ENCODE results near the gene NOBOX. TPM values are rescaled to one million over a fixed set of nuclear protein-coding genes. Genes with fewer than 3 reads are reported as not detected.

The NOBOX gene
- total RNA-seq, 1 donor from 2014 or later = not detected

Other genes with a start within 250 kb of the NOBOX start
- not detected in 2 replicates for gene CTAGE4, start 220.2 kb downstream of the NOBOX start, total RNA-seq
- gene ARHGEF35, start 207.9 kb downstream of the NOBOX start, total RNA-seq = 3.9 and 4.9 TPM in 2 replicates
- not detected in 2 replicates for gene OR2A42, start 164.1 kb downstream of the NOBOX start, total RNA-seq
- gene OR2A7, start 138.9 kb downstream of the NOBOX start, total RNA-seq = 1.3 and 1.9 TPM in 2 replicates
- 0.64 and 1.00 TPM in 2 replicates for gene CTAGE8, start 134.4 kb downstream of the NOBOX start, total RNA-seq
- gene OR2A1, start 91.3 kb downstream of the NOBOX start, total RNA-seq = 0.05 TPM in 1 of 2 replicates, not detected in the other
- 6.4 and 7.4 TPM in 2 replicates for gene ARHGEF5, start 48.3 kb downstream of the NOBOX start, total RNA-seq

Data from activated B cell treated with CpG ODN at 0.5 μM for 24 hours (primary cell).